ENCODE results near the gene IGF1R.
A peak's percentile ranks its signal among the peaks of the same experiment; 100 is the strongest.

Gene IGF1R

GRCh38 chr15:98764291-98764690 lies 116.0 kb downstream of the IGF1R start:
- TF ChIP-seq CTCF (IDR thresholded peaks at IDR 0.05; ENCODE audit: low read depth, low read length), result no peak
- DNase-seq (ENCODE audit: low read depth in 2 of 2), result no peak
- no peak overlapping the region for H3K4me3 ChIP-seq (replicated peaks in 1 of 2; ENCODE audit: low read depth in 2 of 2, low read length in 2 of 2)

GRCh38 chr15:98765610-98766009 lies 117.3 kb downstream of the IGF1R start:
- no peak overlapping the region for H3K4me3 ChIP-seq (replicated peaks in 1 of 2; ENCODE audit: low read depth in 2 of 2, low read length in 2 of 2)
- TF ChIP-seq CTCF (IDR thresholded peaks at IDR 0.05; ENCODE audit: low read depth, low read length), result no peak
- no peak for DNase-seq (ENCODE audit: low read depth in 2 of 2)

- no peak overlapping the region for H3K4me3 ChIP-seq (replicated peaks in 1 of 2; ENCODE audit: low read depth in 2 of 2, low read length in 2 of 2)
- DNase-seq (ENCODE audit: low read depth in 2 of 2), result no peak
- TF ChIP-seq CTCF (IDR thresholded peaks at IDR 0.05; ENCODE audit: low read depth, low read length), result no peak
Observed at GRCh38 chr15:98767692-98768091, 119.4 kb downstream of the IGF1R start.

GRCh38 chr15:98769867-98770266 lies 121.5 kb downstream of the IGF1R start:
- no peak for TF ChIP-seq CTCF (IDR thresholded peaks at IDR 0.05; ENCODE audit: low read depth, low read length)
- H3K4me3 ChIP-seq (replicated peaks in 1 of 2; ENCODE audit: low read depth in 2 of 2, low read length in 2 of 2), result no peak overlapping the region
- DNase-seq (ENCODE audit: low read depth in 2 of 2), result no peak

- no peak overlapping the region for H3K4me3 ChIP-seq (replicated peaks in 1 of 2; ENCODE audit: low read depth in 2 of 2, low read length in 2 of 2)
- DNase-seq (ENCODE audit: low read depth in 2 of 2), result no peak
- no peak for TF ChIP-seq CTCF (IDR thresholded peaks at IDR 0.05; ENCODE audit: low read depth, low read length)
Observed at GRCh38 chr15:98770984-98771383, 122.6 kb downstream of the IGF1R start.

- peak in 1 of 2 donors; percentile 29 for DNase-seq (ENCODE audit: low read depth in 2 of 2)
- TF ChIP-seq CTCF (IDR thresholded peaks at IDR 0.05; ENCODE audit: low read depth, low read length), result no peak
- no peak overlapping the region for H3K4me3 ChIP-seq (replicated peaks in 1 of 2; ENCODE audit: low read depth in 2 of 2, low read length in 2 of 2)
Observed at GRCh38 chr15:98771541-98771940, 123.2 kb downstream of the IGF1R start.

GRCh38 chr15:98772895-98773294 lies 124.6 kb downstream of the IGF1R start:
- no peak for DNase-seq (ENCODE audit: low read depth in 2 of 2)

More at GRCh38 chr15:98772895-98773294, 124.6 kb downstream of the IGF1R start:
- no peak for TF ChIP-seq CTCF (IDR thresholded peaks at IDR 0.05; ENCODE audit: low read depth, low read length)
- no peak overlapping the region for H3K4me3 ChIP-seq (replicated peaks in 1 of 2; ENCODE audit: low read depth in 2 of 2, low read length in 2 of 2)
